Stimulated activated CD4-positive, alpha-beta T cell treated with anti-CD3 and anti-CD28 coated beads, Interleukin-12 subunit alpha, Interleukin-12 subunit beta, amount 100 ng/mL, for 24 hours (primary cell): ENCODE results near the gene PDE4D.

Experiments
- DNase-seq, 2 experiments: peaks; one replicate each; pipeline ENCODE4 v3.0.0-alpha.2; 2020; ENCODE audit warnings: low read depth in 2 of 2

The PDE4D gene

DNA sequence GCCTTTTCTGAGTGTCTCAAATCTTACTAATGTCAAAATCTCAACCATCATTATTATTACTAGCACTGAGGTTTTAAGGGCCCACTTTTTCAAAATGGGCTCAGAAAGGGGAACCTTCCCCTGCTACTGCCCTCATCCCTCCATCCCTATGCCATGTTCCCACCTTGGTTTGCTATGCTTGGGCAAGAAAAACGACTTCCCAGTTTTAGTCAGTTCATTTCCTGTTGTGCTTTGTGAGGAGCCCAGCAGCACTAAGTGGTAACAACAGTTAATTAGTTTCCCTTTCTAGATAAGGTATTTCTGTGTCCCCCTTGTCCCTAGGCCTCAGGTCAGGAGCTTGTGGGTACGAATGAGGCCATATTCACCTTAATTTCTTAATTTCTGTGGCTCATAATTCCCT, 715.5 kb downstream of the PDE4D start:
- DNase-seq, result no peak

DNA sequence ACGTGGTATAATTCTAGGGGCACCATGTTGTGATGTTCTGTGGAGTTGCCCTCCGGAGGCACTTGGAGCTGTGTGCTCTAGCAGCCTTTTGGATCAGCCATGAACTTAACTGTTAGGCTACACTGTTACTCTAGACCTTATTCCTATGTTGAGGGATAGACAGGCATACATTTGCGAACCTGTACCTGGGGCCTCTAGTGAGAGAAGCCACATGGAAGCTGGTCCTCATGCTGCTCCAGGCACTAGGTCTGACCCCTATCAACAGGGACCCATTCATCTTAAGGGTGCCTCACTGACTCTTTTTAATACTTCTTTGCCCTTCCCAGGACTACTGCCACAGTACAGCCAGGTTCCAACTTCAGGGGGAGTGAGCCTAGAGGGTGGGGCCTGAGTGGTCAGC, 715.9 kb downstream of the PDE4D start:
- DNase-seq, result no peak

DNA sequence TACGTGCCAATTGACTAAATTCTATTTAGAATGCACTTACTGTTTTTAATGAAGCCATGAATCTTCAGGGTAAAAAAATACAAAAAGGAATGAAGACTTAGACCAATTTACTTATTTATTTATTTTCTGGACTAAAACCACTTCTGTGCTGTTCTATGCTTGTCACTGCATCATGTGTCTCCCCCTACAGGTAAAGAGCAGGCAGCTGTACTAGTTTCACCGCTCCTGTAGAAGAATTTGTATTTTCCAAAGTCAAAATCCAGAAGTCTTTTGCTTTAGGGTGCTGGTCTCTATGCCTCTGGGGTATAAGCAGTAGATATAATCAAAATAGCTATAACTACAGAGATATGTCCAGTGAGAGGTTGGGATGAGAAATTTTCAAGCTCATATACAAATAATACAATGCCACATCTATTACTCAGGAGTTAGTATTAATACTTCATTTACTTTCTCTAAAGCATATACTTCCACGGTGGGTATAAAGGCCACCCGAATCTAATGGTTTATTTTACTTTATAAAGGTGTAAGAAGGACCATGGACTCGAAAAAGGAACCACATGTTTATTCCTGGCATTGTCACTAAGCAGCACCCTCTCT, 719.2 kb downstream of the PDE4D start:
- no peak for DNase-seq

DNA sequence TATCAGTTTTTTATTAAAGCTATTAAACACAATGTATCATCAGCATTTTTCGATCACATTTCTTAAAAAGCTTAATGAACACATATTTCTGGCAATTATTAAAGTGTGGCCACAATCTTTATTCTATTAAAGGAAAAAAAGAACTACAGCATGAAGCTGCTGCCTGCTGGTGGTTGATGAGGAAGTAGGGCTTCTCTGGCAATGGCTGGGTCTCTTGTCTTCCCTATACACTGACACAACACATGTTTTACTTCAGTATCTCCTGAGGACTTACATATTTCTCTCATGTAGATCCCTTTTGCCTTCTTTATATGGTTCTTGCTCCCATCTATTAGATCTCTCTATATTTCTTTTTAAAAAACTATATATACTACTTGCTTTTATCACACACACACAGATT, 719.9 kb downstream of the PDE4D start:
- no peak for DNase-seq

DNA sequence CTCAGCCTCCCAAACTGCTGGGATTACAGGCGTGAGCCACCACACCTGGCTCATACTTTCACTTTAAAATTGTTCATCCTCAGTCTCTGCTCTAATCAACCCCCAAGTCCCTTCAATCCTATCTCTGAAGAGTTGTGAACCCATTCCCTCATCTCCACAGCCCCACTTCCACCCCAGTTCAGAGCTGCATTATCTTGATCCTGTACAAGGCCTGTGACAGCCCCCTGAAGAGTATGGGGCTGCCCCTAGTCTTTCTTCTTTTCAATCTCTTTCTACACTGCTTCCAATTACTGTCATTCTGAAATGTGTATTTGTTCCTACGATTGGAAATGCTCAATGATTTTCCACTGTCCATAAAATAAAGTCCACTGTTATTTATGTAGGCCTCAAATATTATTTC, 722.4 kb downstream of the PDE4D start:
- no peak for DNase-seq

DNA sequence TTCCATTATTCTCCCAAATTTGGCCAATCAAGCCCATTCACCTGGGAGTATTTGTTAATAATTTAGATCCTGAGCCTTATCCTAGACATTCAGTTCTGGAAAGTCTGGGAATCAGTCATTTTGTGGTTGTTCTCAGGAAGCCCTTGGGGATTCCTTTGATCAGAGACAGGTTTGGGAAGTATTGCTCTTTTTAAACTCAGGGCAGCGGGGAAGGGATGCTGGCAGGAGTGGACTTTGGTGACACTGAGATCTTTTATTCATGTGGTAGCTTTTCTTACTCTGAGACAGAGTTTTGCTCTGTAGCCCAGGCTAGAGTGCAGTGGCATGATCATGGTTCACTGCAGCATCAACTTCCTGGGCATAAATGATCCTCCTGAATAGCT, 723.8 kb downstream of the PDE4D start:
- DNase-seq, result no peak

DNA sequence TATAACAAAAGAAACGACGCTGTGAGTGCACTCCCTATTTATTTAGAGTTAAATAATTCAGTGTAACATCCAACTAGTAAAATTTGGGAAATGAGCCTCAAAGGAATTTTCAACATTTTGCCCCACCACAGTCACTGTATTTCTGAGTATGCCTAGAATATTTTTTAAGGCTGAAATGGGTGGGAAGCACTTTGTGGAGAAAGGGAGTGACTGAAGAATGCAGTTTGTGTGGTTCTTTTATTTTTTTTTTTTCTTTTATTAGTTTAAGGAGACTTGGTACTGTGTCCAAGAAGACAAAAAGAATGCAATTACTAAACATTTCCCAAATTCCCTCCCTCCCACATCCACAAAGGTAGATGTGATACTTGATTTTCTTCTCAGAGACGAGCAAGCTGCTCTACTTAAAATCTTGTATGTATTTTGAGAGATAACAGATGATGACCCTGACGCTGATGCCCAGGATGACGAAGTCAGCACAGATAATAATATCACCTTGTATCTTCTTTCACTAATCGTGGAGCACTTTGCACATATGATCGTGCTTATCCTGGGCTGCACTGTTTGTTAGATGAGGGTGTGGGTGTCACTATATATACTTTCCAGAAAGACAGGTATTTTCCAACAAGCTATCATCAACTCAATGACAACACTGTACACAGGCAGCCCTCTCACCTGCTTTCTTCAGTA, 724.3 kb downstream of the PDE4D start:
- DNase-seq, result no peak

DNA sequence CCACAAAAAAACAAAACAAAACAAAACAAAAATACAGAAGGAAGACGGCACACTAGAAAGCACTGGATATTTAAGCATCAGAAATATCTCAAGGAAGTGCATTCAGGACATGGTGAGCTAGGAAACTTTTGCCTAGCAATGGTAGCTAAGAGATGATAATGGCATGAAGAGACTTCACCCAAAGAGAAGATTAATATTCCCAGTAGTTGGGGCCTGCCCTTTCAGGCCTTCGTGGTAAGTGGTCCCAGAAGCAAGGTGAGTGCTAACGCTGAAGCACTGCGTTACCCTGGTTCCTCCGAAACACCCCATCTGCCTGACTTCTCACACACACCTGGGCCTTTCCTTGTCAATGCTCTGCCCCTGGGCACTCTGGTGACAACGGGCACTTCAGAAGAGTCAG, 725.5 kb downstream of the PDE4D start:
- DNase-seq, result no peak

DNA sequence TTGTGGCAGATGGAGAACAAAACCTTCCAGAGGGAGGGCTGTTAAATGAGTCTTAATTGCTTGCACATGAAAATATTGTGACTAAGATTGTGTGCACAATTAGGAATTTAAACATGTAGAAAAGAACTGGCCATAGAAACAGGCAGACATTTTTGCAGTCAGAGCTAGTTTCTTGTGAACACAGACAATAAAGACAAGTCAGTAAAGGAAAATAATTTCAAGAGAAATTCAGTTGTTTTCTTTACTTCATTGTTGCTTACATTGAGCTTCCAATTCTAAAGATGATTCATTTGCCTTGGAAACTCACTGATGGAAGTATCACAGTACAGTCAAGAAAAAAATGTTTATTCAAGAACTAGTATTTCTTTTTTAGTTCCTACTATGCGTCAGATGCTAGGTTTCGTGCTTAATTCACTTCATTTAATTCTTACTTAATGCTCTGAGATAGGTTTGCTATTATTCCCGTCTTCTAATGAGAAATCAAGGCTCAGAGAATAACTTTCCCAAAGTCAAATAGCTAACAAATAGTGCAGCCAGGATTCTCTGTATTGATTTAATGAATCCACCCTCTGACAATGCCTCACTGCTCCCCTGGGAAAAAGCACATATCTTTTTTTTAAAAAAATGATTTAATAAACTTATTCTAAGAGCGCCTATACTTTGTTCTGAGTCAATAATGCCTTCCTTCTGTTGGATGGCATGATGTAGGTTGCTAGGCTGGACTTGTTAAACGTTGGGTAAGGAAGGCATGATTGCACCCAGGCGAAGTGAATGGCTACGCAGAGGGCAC, 729.3 kb downstream of the PDE4D start:
- no peak for DNase-seq

DNA sequence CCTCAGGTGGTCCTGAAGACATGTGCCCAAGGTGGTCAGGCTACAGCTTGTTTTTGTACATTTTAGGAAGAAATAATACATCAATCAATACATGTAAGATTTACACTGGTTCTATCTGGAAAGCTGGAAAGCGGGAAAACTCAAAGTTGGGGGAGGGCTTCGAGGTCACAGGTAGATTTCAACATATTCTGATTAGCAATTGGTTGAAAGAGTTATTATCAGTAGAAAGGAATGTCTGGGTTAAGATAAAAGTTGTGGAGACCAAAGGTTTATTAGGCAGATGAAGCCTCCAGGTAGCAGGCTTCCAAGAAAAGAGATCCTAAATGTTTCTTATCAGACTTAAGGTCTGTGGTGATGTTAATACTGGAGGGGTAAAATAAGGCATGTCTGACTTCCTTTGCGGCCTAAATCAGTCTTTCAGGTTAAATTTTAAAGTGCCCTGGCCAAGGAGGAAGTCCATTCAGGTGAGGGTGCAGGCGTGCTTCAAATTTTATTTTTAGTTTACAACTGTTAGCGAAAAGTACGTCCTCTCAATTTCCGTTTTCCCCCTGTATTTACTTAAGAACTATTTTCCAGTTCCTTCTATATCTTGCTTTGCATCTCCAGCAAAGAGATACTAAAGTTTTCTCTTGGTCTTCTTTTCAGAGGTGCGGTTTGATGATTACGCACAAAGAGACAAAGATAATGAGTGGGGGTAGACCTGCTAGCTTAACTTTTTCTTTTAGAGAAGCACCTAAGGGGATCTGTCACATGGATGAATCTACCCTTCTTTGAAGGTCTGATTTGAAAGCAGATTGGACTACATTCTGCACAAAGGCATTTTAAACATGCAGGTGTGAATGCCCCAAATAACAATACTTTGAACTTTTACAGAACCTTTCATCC, 732.1 kb downstream of the PDE4D start:
- DNase-seq, result no peak

DNA sequence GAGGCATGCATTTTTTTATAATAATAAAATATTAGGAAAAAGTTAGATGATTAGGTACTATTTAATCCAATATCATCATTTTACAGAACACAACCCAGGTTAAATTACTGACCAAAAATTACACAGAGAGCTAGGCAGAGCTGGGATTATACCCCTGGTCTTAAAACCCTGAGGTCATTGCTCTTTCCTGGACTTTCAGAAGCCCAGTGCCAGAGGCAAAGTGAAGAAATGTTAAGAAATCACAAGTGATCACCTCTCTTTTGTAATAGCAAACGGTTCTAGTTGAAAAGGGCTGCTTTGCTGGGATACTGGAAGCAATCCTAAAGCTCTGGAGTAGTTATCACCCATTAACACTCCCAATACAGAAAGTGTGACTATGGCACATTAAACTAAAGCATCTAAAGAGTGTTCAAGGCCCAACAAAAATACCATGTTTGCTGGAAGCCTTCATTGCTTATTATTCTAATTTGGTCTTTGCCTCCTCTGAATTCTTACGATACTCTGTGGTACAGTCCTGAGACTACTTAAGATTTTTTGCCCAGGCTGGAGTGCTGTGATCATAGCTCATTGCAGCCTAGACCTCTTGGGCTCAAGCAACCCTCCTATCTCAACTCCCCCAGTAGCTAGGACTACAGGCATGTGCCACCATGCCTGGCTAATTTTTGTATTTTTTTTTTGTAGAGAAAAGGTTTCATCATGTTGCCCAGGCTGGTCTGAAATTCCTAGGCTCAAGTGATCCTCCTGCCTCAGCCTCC, 734.7 kb downstream of the PDE4D start:
- DNase-seq, result no peak

DNA sequence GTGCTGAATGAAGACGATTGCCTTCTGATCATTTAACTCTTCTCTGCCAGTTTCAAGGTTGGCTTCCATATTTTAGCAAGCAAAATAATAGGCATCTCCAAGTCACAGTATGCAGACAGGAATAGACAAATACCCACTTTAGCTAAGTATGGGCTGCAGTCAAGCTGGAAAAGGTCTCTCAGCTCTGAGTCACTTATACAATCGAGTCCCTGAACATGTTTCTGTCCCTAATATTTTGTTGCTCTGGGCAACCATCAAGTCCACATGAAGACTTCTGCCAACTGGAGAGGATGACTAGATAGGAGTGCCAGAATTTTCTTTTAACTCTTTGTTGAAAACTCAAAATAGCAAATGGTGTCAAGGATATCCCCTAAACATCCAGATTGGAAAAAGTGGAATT, 735.4 kb downstream of the PDE4D start:
- DNase-seq, result no peak

DNA sequence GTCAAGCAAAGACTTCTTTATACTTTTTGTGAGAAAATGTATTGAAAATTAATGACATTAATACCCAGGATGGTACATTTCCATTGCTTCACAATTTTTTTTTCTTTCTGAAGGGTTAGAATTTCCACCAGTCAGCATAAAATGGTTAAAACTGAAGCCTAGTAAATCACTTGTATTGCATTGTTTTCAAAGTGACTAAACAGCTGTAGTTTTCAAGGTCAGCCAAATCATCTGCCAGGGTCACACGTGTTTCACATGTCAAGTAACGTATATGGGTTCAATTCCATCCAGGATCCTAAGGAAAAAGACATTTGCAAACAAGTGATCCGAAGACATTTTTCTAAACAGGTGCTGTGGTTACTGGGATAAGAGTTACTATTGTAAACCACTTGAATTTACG, 736.5 kb downstream of the PDE4D start:
- no peak for DNase-seq

DNA sequence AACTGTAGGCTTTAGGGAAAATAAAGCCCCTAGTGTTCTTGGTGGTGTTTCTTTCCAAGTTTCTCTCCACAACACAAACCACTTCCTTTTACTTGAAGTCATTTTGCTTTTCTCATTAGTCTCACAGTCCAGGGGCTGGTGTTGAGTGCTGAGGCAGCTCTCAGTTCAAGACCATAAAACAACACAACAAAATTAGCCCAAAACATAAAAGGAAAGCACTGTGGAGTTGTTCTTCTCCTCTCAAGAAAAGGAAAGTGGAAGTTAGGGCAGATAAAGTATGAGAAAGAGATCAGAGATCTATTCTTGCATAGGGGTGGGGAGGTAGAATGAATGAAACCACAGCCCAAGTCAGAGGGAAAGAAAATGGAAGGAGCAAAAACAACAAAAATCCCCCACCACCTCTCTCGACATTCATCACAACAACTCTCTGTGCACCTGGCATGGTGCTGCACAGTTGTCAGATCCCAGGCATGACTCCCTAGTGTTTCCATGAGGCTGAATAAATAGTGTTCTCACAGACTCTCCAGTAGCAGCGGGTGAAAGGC, 740.8 kb downstream of the PDE4D start:
- no peak for DNase-seq

DNA sequence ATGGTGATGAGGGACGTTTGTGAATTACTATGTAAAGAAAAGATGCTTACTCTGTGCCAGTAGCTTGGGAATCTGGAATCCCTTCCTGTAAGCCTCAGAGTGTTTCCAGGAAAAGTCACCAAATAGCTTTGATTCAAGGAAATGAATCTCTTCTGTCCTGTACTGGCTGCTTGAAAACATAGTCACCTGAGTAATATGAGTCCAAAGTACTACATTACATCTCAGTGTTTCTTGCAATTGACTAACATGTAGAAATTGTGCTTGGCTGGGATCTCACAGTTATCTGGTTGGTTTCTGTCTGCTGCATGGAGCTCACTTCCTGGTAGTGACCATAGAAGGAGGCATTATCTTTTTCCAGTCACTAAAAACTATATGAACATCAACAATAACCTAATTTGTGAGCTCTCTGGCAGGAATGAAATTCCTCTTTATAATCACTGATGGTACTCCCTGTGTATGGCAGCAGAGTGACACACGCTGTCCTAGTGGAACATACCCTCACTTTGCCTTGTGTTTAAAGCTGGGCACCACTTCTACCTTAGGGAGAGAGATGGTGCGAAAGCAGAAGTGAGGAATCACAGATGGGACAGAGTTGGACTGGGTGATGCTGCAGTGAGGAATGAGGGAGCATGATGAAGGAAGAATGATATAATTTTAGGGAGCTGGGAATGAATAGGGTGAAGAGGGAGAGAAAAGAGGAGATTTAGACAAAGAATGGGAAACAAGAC, 742.2 kb downstream of the PDE4D start:
- DNase-seq, result no peak

DNA sequence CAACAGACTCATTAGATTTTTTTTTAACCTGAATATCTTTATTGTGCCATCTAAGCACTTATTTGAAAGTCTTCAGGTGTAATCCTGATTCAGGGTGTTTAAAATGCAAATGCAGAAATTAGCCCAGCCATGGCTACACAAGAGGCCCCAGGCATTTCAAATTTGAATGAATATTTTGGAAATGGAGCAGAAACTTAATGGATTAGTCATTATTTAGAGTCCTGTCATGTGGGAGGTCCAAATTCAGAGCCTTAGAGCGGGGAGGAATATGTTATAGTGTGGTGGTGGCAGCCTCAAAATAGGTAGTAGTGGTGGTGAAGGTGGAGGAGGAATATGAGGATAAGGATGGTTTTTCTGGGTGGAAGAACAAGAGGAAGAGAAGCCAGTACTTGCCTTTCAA, 743.7 kb downstream of the PDE4D start:
- DNase-seq, result no peak

DNA sequence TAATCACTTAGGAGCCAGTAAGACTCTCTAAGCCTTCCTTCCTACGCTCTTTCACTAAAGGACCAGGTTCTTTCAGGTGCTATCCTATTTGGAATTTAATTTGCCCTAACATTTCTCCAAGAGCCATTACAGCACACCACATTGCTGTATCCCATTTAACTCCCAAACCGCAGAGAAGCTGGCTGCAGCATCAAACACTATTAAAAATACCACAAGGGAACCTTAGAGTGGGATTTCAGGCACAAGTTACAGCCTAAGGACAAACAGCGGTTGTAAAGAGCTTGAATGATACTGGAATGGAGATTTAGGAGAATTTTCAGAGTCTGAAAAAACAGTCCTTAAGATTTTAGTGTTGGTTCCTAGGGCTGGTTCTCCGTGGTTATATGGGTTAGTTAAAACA, 744.3 kb downstream of the PDE4D start:
- DNase-seq, result no peak

DNA sequence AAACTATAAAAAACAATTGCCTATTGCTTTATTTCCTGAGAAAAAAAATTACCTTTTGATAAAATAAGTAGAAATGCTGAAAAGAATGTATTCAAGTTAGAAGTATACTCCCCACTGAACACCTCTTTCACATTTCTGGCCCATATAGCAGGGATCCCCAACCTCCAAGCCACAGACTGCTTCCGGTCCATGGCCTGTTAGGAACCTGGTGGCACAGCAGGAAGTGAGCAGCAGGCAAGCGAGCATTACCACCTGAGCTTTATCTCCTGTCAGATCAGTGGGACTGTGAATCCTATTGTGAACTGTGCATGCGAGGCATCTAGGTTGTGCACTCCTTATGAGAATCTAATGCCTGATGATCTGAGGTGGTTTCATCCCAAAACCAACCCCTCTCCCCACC, 746.8 kb downstream of the PDE4D start:
- no peak for DNase-seq

DNA sequence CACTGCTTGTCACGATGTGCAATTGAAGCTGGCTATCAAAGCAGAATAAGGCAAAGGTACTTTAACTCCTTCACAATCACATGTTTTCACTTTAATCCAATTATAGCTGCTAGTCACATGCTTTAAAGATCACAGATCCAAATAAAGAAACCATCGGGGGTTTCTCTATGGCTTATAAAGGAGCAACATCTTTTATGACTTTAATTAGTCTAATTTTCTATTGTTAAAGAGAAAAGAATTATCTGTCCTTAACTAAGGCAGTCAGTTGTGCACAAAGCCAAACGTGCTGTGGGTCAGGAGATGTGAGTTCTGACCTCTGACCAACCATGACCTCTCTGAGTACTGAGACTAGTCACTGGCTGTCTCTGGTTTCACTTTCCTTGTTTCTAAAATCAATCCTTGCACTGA, 749.6 kb downstream of the PDE4D start:
- no peak for DNase-seq

DNA sequence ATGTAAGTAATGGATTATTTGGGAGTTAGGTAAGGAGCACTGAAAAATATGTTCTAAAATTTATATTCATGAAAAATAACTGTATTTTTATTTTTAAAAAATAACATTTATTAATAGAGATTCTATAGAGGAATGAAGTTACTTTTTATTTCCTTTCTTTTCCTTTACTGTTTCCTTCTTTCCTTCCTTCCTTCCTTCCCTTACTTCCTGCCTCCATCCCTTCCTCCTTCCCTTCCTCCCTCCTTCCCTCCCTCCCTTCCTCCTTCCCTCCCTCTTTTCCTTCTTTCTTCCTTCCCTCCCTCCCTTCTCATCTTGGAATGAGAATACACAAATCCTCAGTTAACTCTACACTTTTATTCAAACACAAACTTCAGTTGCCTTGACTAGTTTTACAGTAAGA, 750.6 kb downstream of the PDE4D start:
- no peak for DNase-seq

DNA sequence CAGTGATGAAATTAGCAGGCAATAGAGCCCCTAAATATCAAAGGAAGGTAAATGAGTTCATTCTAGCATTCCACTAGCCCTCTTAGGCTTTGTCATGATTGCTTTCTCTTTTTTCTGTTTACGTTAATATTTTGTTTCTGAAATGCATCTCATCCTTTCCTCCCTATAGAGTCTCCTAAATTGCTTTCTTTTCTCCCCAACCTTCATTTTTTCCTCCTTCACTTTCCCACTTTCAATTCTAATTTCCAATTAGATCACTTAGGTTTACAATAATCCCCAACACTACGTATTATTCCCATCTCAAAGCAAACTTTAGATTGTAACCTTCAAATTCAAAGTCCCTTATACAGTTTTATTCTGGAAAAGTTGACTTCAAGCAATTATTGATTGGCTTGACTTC, 751.4 kb downstream of the PDE4D start:
- no peak for DNase-seq
